Ishikawa (cell line): ENCODE measurements around the gene LGI1.

Experiments
- CEBPB ChIP-seq: IDR thresholded peaks from 2 replicates; pipeline ENCODE4 v1.6.1; 2012
- CREB1 ChIP-seq: IDR thresholded peaks from 2 replicates; pipeline ENCODE4 v1.6.1; 2012; ENCODE audit warnings: low read depth
- EP300 ChIP-seq: IDR thresholded peaks from 2 replicates; pipeline ENCODE4 v1.6.1; 2012; ENCODE audit warnings: borderline replicate concordance
- NFIC ChIP-seq: IDR thresholded peaks from 2 replicates; pipeline ENCODE4 v1.6.1; 2012
- RAD21 ChIP-seq: IDR thresholded peaks from 2 replicates; pipeline ENCODE4 v1.6.1; 2012; ENCODE audit warnings: low read depth
- REST ChIP-seq: IDR thresholded peaks from 2 replicates; pipeline ENCODE4 v1.6.1; 2012; ENCODE audit warnings: low read depth, mild to moderate bottlenecking
- TAF1 ChIP-seq: IDR thresholded peaks from 2 replicates; pipeline ENCODE4 v1.6.1; 2012; ENCODE audit warnings: low read depth, mild to moderate bottlenecking
- USF1 ChIP-seq: IDR thresholded peaks from 2 replicates; pipeline ENCODE4 v1.6.1; 2012
- TF ChIP-seq, protein P1 (sequence below): IDR thresholded peaks from 2 replicates; pipeline ENCODE4 v1.6.1; 2012

DNA sequence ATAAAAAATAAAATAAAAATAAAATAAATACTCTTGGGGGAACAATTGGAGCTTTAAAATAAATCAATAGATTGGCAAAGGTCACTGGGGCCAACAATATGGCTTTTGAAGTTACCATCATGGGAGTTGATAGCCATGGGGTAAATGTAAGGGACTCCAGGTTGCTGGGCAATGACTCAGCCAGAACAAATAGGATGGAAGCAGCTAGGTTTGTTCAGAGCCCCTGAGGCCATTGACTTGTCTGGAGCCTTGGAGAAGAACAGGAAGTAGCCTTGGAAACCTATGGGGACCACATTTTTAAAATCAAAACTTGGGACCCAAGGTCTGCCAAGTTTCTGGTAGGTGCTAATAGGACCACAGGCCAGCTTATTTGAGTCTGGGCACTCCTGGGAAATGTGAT is 35.2 kb upstream of the LGI1 start:
- TF ChIP-seq, protein P1, sequence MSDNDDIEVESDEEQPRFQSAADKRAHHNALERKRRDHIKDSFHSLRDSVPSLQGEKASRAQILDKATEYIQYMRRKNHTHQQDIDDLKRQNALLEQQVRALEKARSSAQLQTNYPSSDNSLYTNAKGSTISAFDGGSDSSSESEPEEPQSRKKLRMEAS, result no peak
- no peak for TF ChIP-seq REST
- no peak for TF ChIP-seq RAD21
- no peak for TF ChIP-seq EP300
- TF ChIP-seq NFIC, result no peak
- TF ChIP-seq USF1, result no peak
- no peak for TF ChIP-seq CEBPB
- TF ChIP-seq TAF1, result no peak
- TF ChIP-seq CREB1, result no peak
